Mucosa of descending colon (tissue), 3 donors: ENCODE measurements around the gene NRTN. TPM values are rescaled to one million over a fixed set of nuclear protein-coding genes. Genes with fewer than 3 reads are reported as not detected.
A peak's percentile ranks its signal among the peaks of the same experiment; 100 is the strongest.
"Not testable (repeated sequence)": the region's sequence is repeated elsewhere in the genome, so short reads cannot be mapped to it uniquely, and the experiment has no call there.

ENCODE experiments used
- ATAC-seq: fragments of 200-7000 bp; cut with Tn5 transposase; one replicate; pipeline ENCODE4 v1.9.1; 2020; ENCODE audit warnings: mild to moderate bottlenecking, moderate library complexity
- DNase-seq, 3 donors: peaks; one replicate each; pipeline ENCODE4 v3.0.0-alpha.2; 2020
- H3K36me3 ChIP-seq: fragments of 200-600 bp; one replicate; pipeline ENCODE4 v1.8.0; 2021; ENCODE audit warnings: low read depth, mild to moderate bottlenecking
- H3K4me1 ChIP-seq: fragments of 200-600 bp; one replicate; pipeline ENCODE4 v1.8.0; 2021; ENCODE audit warnings: low read depth, mild to moderate bottlenecking
- H3K4me3 ChIP-seq: fragments of 200-600 bp; one replicate; pipeline ENCODE4 v1.8.0; 2021; ENCODE audit warnings: mild to moderate bottlenecking
- H3K9me3 ChIP-seq: fragments of 200-600 bp; one replicate; pipeline ENCODE4 v1.8.0; 2021; ENCODE audit warnings: mild to moderate bottlenecking
- CTCF ChIP-seq: fragments of 200-600 bp; IDR thresholded peaks from one replicate; pipeline ENCODE4 v1.8.0; 2022; ENCODE audit warnings: antibody characterized with exemption, mild to moderate bottlenecking
- intact Hi-C, 2 donors: fragments of 100-400 bp; cut with DNase I in 1 of 2; cut with micrococcal nuclease in 1 of 2; formaldehyde crosslinking; loops; one replicate each; pipeline versions ENCODE4 v1.11.0 to v1.11.1; 2022; cut with DNase I, micrococcal nuclease
- total RNA-seq, 3 donors: library from RNA; stranded (reverse); fragmentation: NEBNext Ultra II Directional in 2 of 3; extraction: Animal tissue kit (Norgen Biotek cat#: 25700) in 2 of 3; gene quantifications; one replicate each; pipeline versions ENCODE4 v1.2.1 to v1.2.4, GENCODE V29; 2021 to 2023
- donor health status: DM: no; HTN: no; CAD: no; lungs with moderate emphysema.
- donor health status: DM: no; HTN: no; CAD: no.
- donor health status: DM: no; HTN: yes; CAD: no.

Gene NRTN
- total RNA-seq, 3 donors from 2014 or later = 0.64 to 11.3 (median 1.4) TPM

- ATAC-seq = no peak
- intact Hi-C loops = no loop called here
- Histone ChIP-seq H3K4me3 (no peak overlapping the region), H3K9me3 (no peaks in the 10 kb centered on the region), H3K36me3 (no peaks in the 10 kb centered on the region), H3K4me1 (no peaks in the 10 kb centered on the region)
- no peak for TF ChIP-seq CTCF
- no peak for DNase-seq
Measured at GRCh38 chr19:5867201-5868136, 62.6 kb downstream of the NRTN start.

DNA sequence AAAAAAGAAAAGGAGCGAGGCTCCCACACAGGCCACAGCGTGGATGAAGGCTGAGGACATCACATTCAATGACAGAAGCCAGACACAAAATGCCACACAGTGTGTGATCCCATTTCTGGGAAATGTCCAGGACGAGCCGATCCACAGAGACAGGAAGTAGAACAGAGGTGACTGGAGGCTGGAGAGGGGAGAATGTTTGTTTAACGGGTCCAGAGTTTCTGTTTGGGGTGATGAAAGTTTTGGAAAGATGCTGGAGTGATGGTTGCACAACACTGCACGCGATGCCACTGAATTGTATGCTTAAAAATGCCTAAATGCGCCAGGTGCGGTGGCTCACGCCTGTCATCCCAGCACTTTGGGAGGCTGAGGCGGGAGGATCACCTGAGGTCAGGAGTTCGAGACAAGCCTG, 66.1 kb downstream of the NRTN start:
- Histone ChIP-seq H3K36me3 (no peaks in the 10 kb centered on the region), H3K4me3 (no peak overlapping the region), H3K4me1 (no peaks in the 10 kb centered on the region), H3K9me3 (no peaks in the 10 kb centered on the region)
- intact Hi-C loops = no loop called here
- DNase-seq = no peak
- no peak for ATAC-seq
- TF ChIP-seq CTCF = no peak

GRCh38 chr19:5873617-5874199, 68.8 kb downstream of the NRTN start:
- peak; percentile 58 for ATAC-seq

GRCh38 chr19:5874496-5874895, 69.6 kb downstream of the NRTN start:
- DNase-seq, H3K4me1 ChIP-seq, intact Hi-C loops, H3K4me3 ChIP-seq, H3K9me3 ChIP-seq, H3K36me3 ChIP-seq, ATAC-seq: not testable (repeated sequence)

More at GRCh38 chr19:5873617-5874199, 68.8 kb downstream of the NRTN start:
- DNase-seq = no peak
- no peak for TF ChIP-seq CTCF
- Histone ChIP-seq H3K4me1 (no peaks in the 10 kb centered on the region), H3K9me3 (no peaks in the 10 kb centered on the region), H3K36me3 (no peaks in the 10 kb centered on the region), H3K4me3 (no peak overlapping the region)
- intact Hi-C loops = no loop called here

- DNase-seq (no peak), ATAC-seq (no peak)
- Histone ChIP-seq H3K4me3 (no peak overlapping the region), H3K4me1 (no peaks in the 10 kb centered on the region), H3K36me3 (no peaks in the 10 kb centered on the region), H3K9me3 (no peaks in the 10 kb centered on the region)
- intact Hi-C loops = no loop called here
- no peak for TF ChIP-seq CTCF
Measured at GRCh38 chr19:5877427-5877826, 72.6 kb downstream of the NRTN start.

GRCh38 chr19:5877882-5878281, 73.0 kb downstream of the NRTN start:
- Histone ChIP-seq H3K36me3 (no peaks in the 10 kb centered on the region), H3K4me1 (no peaks in the 10 kb centered on the region), H3K4me3 (no peak overlapping the region), H3K9me3 (no peaks in the 10 kb centered on the region)
- intact Hi-C loops = no loop called here
- DNase-seq (no peak), ATAC-seq (no peak)
- no peak for TF ChIP-seq CTCF
